IMR-90 (cell line): ENCODE measurements around the gene KLHDC9. TPM values are rescaled to one million over a fixed set of nuclear protein-coding genes. Genes with fewer than 3 reads are reported as not detected.
A peak's percentile ranks its signal among the peaks of the same experiment; 100 is the strongest.

Source experiments
- ATAC-seq: fragments of 200-7000 bp; cut with Tn5 transposase; 2 replicates; pipeline ENCODE4 v1.9.1; 2020; ENCODE audit warnings: low read depth, mild to moderate bottlenecking, moderate library complexity
- BruUV-seq: library from RNA; stranded (reverse); fragments of 400-500 nt; replicated peaks from 2 replicates; lab custom pipeline; 2021; lab: Mats Ljungman, UMichigan
- CTCF ChIA-PET: fragments of 300-600 bp; formaldehyde crosslinking; extraction: SDS; loops from one replicate; lab custom pipeline; 2021; ENCODE audit warnings: antibody characterized with exemption; lab: Yijun Ruan, JAX
- POLR2A ChIA-PET: fragments of 300-600 bp; sonication (Branson Sonifier 250); formaldehyde crosslinking; loops from one replicate; lab custom pipeline; 2022; ENCODE audit warnings: antibody characterized with exemption; ENCODE audit not compliant: unreplicated experiment; lab: Charles Lee
- DNase-seq: peaks from one replicate; pipeline ENCODE4 v3.0.0; 2013
- H2AFZ ChIP-seq: replicated peaks from 2 replicates; pipeline ENCODE3; 2013; ENCODE audit warnings: low read length, mild to moderate bottlenecking; ENCODE audit not compliant: poor library complexity
- H2AK5ac ChIP-seq: 2 replicates; pipeline ENCODE4 v1.6.1; 2013; ENCODE audit warnings: low read depth, low read length, inconsistent platforms
- H2AK9ac ChIP-seq: replicated peaks from 2 replicates; pipeline ENCODE3; 2013; ENCODE audit warnings: mild to moderate bottlenecking, low read depth, low read length, moderate library complexity; ENCODE audit not compliant: poor library complexity
- H2BK120ac ChIP-seq: 2 replicates; pipeline ENCODE4 v1.6.1; 2013; ENCODE audit warnings: low read depth, low read length, inconsistent platforms
- H2BK15ac ChIP-seq: 3 replicates; pipeline ENCODE4 v1.6.1; 2013; ENCODE audit warnings: low read depth, low read length, inconsistent platforms
- H2BK20ac ChIP-seq: 2 replicates; pipeline ENCODE4 v1.6.1; 2013; ENCODE audit warnings: low read depth, mild to moderate bottlenecking, inconsistent platforms, low read length, moderate library complexity
- H2BK5ac ChIP-seq: 2 replicates; pipeline ENCODE4 v1.6.1; 2013; ENCODE audit warnings: mild to moderate bottlenecking, low read depth, low read length, inconsistent platforms; ENCODE audit not compliant: poor library complexity, severe bottlenecking
- H3K14ac ChIP-seq: replicated peaks from 2 replicates; pipeline ENCODE4 v1.6.1; 2013; ENCODE audit warnings: low read depth, low read length, inconsistent platforms
- H3K18ac ChIP-seq: 2 replicates; pipeline ENCODE4 v1.6.1; 2013; ENCODE audit warnings: low read depth, low read length, control low read depth
- H3K23ac ChIP-seq: 2 replicates; pipeline ENCODE4 v1.6.1; 2013; ENCODE audit warnings: low read depth, low read length, inconsistent platforms
- H3K27ac ChIP-seq: 2 replicates; pipeline ENCODE4 v1.5.1; 2013; ENCODE audit warnings: mild to moderate bottlenecking, control low read depth, low read length; ENCODE audit not compliant: insufficient read depth
- H3K27me3 ChIP-seq: 2 replicates; pipeline ENCODE4 v1.6.1; 2013; ENCODE audit warnings: low read length; ENCODE audit not compliant: control insufficient read depth, insufficient read depth
- H3K36me3 ChIP-seq: 2 replicates; pipeline ENCODE4 v1.6.1; 2013; ENCODE audit warnings: low read length, mixed read lengths; ENCODE audit not compliant: control insufficient read depth, insufficient read depth
- H3K4ac ChIP-seq: 2 replicates; pipeline ENCODE4 v1.6.1; 2013; ENCODE audit warnings: low read depth, low read length, inconsistent platforms
- H3K4me1 ChIP-seq: 2 replicates; pipeline ENCODE4 v1.6.1; 2013; ENCODE audit warnings: low read length, mixed read lengths; ENCODE audit not compliant: control insufficient read depth, insufficient read depth
- H3K4me2 ChIP-seq: 2 replicates; pipeline ENCODE4 v1.6.1; 2013; ENCODE audit warnings: low read depth, mild to moderate bottlenecking, control low read depth, low read length, moderate library complexity
- H3K4me3 ChIP-seq: 2 replicates; pipeline ENCODE4 v1.5.1; 2013; ENCODE audit warnings: low read depth, mild to moderate bottlenecking, control low read depth, low read length, moderate library complexity; ENCODE audit not compliant: insufficient read depth
- H3K56ac ChIP-seq: 2 replicates; pipeline ENCODE4 v1.6.1; 2013; ENCODE audit warnings: low read length, inconsistent platforms; ENCODE audit not compliant: insufficient read depth; ENCODE audit errors: extremely low read depth
- H3K79me1 ChIP-seq, 2 experiments: 2 replicates each; pipeline ENCODE4 v1.6.1; 2013; ENCODE audit warnings: low read length in 2 of 2, inconsistent platforms in 1 of 2, low read depth in 1 of 2
- H3K9ac ChIP-seq: 2 replicates; pipeline ENCODE4 v1.6.1; 2013; ENCODE audit warnings: low read depth, low read length, control low read depth
- H3K9me1 ChIP-seq: 2 replicates; pipeline ENCODE4 v1.6.1; 2013; ENCODE audit warnings: low read length, inconsistent platforms; ENCODE audit not compliant: insufficient read depth
- H3K9me3 ChIP-seq: 2 replicates; pipeline ENCODE4 v1.6.1; 2013; ENCODE audit warnings: low read length; ENCODE audit not compliant: control insufficient read depth, insufficient read depth
- H4K20me1 ChIP-seq: 2 replicates; pipeline ENCODE4 v1.6.1; 2013; ENCODE audit warnings: low read length, inconsistent platforms; ENCODE audit not compliant: insufficient read depth
- H4K5ac ChIP-seq: 2 replicates; pipeline ENCODE4 v1.6.1; 2013; ENCODE audit warnings: mild to moderate bottlenecking, low read depth, low read length, control low read depth
- H4K8ac ChIP-seq, 2 experiments: 2 replicates each; pipeline ENCODE4 v1.6.1; 2013; ENCODE audit warnings: low read depth in 2 of 2, low read length in 2 of 2, control low read depth in 1 of 2, inconsistent platforms in 1 of 2
- H4K91ac ChIP-seq: 2 replicates; pipeline ENCODE4 v1.6.1; 2013; ENCODE audit warnings: low read depth, low read length, inconsistent platforms; ENCODE audit not compliant: insufficient read depth
- whole genome bisulfite sequencing, 2 experiments: methylation state at CpG; one replicate each; pipeline versions ENCODE4 v1.1.5 to v1.1.7; 2013; ENCODE audit warnings: missing lambda C conversion rate in 2 of 2; ENCODE audit not compliant: insufficient read length in 1 of 2; ENCODE audit errors: extremely low coverage in 2 of 2; 5-methylcytosine and 5-hydroxymethylcytosine counted together
- dilution Hi-C: fragments of 300-500 bp; cut with HindIII; formaldehyde crosslinking; loops from one replicate; pipeline ENCODE4 v1.14.3; 2018; ENCODE audit warnings: low sequenced_read_pairs; ENCODE audit not compliant: unreplicated experiment
- in situ Hi-C: fragments of 300-500 bp; cut with MboI; formaldehyde crosslinking; loops from 3 replicates; pipeline ENCODE4 v1.14.3; 2019; ENCODE audit warnings: low sequenced_read_pairs, inconsistent platforms, mixed read lengths
- intact Hi-C: fragments of 100-400 bp; cut with micrococcal nuclease; formaldehyde crosslinking; loops from 2 replicates; pipeline ENCODE4 v1.10.0; 2022
- polyA plus RNA-seq, 3 experiments: library from polyadenylated mRNA; depleted of rRNA; stranded (reverse); fragments of >200 nt; gene quantifications; 2 replicates each; pipeline ENCODE4 v1.2.3, GENCODE V29; 2012; ENCODE audit warnings: low replicate concordance in 1 of 3
- total RNA-seq: library from RNA; depleted of rRNA; stranded (reverse); fragments of >200 nt; gene quantifications from 2 replicates; pipeline ENCODE4 v1.2.3, GENCODE V29; 2012
- TF ChIP-seq, protein P1 (sequence below): conservative IDR thresholded peaks from 2 replicates; pipeline ENCODE4 v1.5.1; 2012; ENCODE audit warnings: mild to moderate bottlenecking, low read depth, low read length, improper control_type of control experiment

Gene KLHDC9
- total and polyA plus RNA-seq, 2 of the 4 experiments (the other 2 are of a cell fraction), result 0.18 to 0.70 TPM

DNA sequence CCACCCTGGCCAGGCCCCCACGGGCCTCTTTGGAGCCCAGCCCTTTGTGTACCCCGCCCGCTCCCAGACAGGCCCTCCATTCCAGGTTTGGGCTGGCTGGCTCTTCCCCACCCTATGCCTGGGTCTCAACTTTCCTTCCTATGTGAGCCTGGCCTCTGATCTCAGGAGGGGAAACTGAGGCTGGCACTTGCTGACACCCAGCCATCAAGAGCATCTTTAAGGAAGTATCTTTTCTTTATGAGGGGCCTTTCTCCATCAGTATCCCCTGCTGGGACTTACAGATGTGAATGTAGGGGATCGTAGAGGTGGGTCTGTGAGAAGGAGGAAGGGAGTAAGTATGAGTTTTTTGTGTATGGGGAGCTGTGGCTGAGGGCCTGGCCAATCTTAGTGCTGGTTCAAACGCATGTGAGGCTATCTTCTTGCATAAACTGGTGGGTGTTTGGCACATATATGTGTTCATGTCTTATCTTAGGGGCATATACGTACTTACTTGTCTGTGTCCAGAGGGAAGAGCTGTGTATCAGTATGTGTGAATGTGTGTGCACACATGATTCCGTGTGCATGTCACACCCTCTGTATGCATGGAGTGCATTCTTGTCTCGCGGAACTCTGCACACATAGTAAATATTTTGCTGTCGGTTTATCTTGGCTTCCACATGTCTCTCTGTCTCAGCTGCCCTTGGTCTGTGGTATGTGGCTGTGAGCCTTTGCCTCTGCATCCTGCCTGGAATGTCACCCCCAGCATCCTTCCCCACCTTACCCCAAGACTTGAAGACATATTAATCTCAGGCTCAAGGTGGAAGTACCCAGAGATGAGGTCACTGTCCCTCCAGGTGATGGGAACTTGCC is 14.2 kb upstream of the KLHDC9 start:
- Histone ChIP-seq H3K9me3 (no peaks in the 10 kb centered on the region), H2AK9ac (peak overlapping the region; percentile 19), H3K9ac (no peak overlapping the region), H4K8ac (peak overlapping the region; percentile 10 to 37; a peak in 2 of 4 replicates), H2BK120ac (peak overlapping the region; percentile 44; the same call in 1 of the 2 replicates), H2AK5ac (peak overlapping the region; percentile 59), H3K56ac (no peak overlapping the region), H2AFZ (peak overlapping the region; percentile 92), H4K5ac (no peak overlapping the region), H3K4me1 (peaks cover 29% of the 10 kb centered on the region), H3K4me3 (no peak overlapping the region), H3K79me1 (no peaks in the 10 kb centered on the region), H2BK15ac (peak overlapping the region; percentile 22; the same call in 2 of the 3 replicates), H3K36me3 (no peaks in the 10 kb centered on the region), H2BK20ac (no peak overlapping the region), H3K4me2 (no peak overlapping the region), H3K9me1 (peaks cover 24% of the 10 kb centered on the region), H3K23ac (no peak overlapping the region), H4K91ac (peak overlapping the region; percentile 8), H4K20me1 (no peaks in the 10 kb centered on the region), H3K27ac (no peak overlapping the region; the same call in 1 of the 2 replicates), H3K14ac (peak overlapping the region; percentile 20), H3K4ac (peak overlapping the region; percentile 44), H3K18ac (peak overlapping the region; percentile 11; the same call in 1 of the 2 replicates), H2BK5ac (peak overlapping the region; percentile 50), H3K27me3 (no peaks in the 10 kb centered on the region)
- ATAC-seq (peak; percentile 7; the same call in 1 of the 2 replicates), DNase-seq (peak; percentile 23)
- CTCF ChIA-PET, result interaction anchor here (1.1 to 2.1 kb wide), 3 partner anchors 13 to 14 kb away, joined by 3 to 7 read pairs (median 5); partner anchors contain the start of gene KLHDC9
- dilution Hi-C loops (no loop called here), in situ Hi-C loops (no loop called here), intact Hi-C loops (loop anchor here (5.0 kb wide), 1 partner anchor 37 kb away; the partner anchor contains the start of gene USF1)
- 85 to 100% methylated on average over 1 to 3 of the region's 10 CpGs for WGBS, 2 experiments
- TF ChIP-seq, protein P1, sequence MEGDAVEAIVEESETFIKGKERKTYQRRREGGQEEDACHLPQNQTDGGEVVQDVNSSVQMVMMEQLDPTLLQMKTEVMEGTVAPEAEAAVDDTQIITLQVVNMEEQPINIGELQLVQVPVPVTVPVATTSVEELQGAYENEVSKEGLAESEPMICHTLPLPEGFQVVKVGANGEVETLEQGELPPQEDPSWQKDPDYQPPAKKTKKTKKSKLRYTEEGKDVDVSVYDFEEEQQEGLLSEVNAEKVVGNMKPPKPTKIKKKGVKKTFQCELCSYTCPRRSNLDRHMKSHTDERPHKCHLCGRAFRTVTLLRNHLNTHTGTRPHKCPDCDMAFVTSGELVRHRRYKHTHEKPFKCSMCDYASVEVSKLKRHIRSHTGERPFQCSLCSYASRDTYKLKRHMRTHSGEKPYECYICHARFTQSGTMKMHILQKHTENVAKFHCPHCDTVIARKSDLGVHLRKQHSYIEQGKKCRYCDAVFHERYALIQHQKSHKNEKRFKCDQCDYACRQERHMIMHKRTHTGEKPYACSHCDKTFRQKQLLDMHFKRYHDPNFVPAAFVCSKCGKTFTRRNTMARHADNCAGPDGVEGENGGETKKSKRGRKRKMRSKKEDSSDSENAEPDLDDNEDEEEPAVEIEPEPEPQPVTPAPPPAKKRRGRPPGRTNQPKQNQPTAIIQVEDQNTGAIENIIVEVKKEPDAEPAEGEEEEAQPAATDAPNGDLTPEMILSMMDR, result no peak
- POLR2A ChIA-PET, result no interaction called here
- no TSS peak for BruUV-seq
